NCI-H446 (cell line): ENCODE measurements around the gene REV1.
"Not testable (repeated sequence)": the region's sequence is repeated elsewhere in the genome, so short reads cannot be mapped to it uniquely, and the experiment has no call there.

ENCODE experiments used
- DNase-seq, 2 experiments: peaks; one replicate each; lab custom pipeline; 2025; lab: John Stamatoyannopoulos, UW

Gene REV1

GRCh38 chr2:99403084-99403483 lies 86.7 kb downstream of the REV1 start:
- no peak for DNase-seq

GRCh38 chr2:99401841-99402240 lies 88.0 kb downstream of the REV1 start:
- no peak for DNase-seq

- no peak for DNase-seq
Measured at GRCh38 chr2:99399795-99400194, 90.0 kb downstream of the REV1 start.

- no peak for DNase-seq
Measured at GRCh38 chr2:99399063-99399462, 90.8 kb downstream of the REV1 start.

GRCh38 chr2:99398303-99398702 lies 91.5 kb downstream of the REV1 start:
- DNase-seq: no peak

- no peak for DNase-seq
Measured at GRCh38 chr2:99397266-99397920, 92.4 kb downstream of the REV1 start.

GRCh38 chr2:99395589-99396130 lies 94.2 kb downstream of the REV1 start:
- no peak for DNase-seq

- no peak for DNase-seq
Measured at GRCh38 chr2:99389946-99390345, 99.9 kb downstream of the REV1 start.

- no peak for DNase-seq
Measured at GRCh38 chr2:99389371-99389770, 100.4 kb downstream of the REV1 start.

GRCh38 chr2:99388892-99389291 lies 100.9 kb downstream of the REV1 start:
- DNase-seq: no peak

GRCh38 chr2:99386011-99386410 lies 103.8 kb downstream of the REV1 start:
- DNase-seq: no peak

- DNase-seq: no peak
Measured at GRCh38 chr2:99382143-99382542, 107.7 kb downstream of the REV1 start.

- no peak for DNase-seq
Measured at GRCh38 chr2:99380376-99381010, 109.3 kb downstream of the REV1 start.

- DNase-seq: no peak
Measured at GRCh38 chr2:99377879-99378278, 111.9 kb downstream of the REV1 start.

- DNase-seq: no peak
Measured at GRCh38 chr2:99376254-99376864, 113.5 kb downstream of the REV1 start.

- no peak for DNase-seq
Measured at GRCh38 chr2:99374747-99375146, 115.1 kb downstream of the REV1 start.

GRCh38 chr2:99373144-99373543 lies 116.7 kb downstream of the REV1 start:
- DNase-seq: no peak

GRCh38 chr2:99368854-99369253 lies 121.0 kb downstream of the REV1 start:
- DNase-seq: not testable (repeated sequence)

- DNase-seq: no peak
Measured at GRCh38 chr2:99365661-99366060, 124.2 kb downstream of the REV1 start.

- DNase-seq: no peak
Measured at GRCh38 chr2:99356853-99357252, 133.0 kb downstream of the REV1 start.

GRCh38 chr2:99354825-99355224 lies 135.0 kb downstream of the REV1 start:
- not testable (repeated sequence) for DNase-seq

GRCh38 chr2:99354070-99354469 lies 135.7 kb downstream of the REV1 start:
- no peak for DNase-seq
